ENCODE data around the gene DICER1. TPM values are rescaled to one million over a fixed set of nuclear protein-coding genes. Genes with fewer than 3 reads are reported as not detected.

Gene DICER1
- polyA plus RNA-seq, 1 donor from 2014 or later, result 93.8 TPM

GRCh38 chr14:95199298-95199983 is 42.1 kb upstream of the DICER1 start:
- no peak overlapping the region for H3K9ac ChIP-seq (ENCODE audit: low read length)

GRCh38 chr14:95198320-95198719 is 41.0 kb upstream of the DICER1 start:
- H3K9ac ChIP-seq (ENCODE audit: low read length), result no peak overlapping the region
- TF ChIP-seq POLR2AphosphoS5 (IDR thresholded peaks at IDR 0.05), result no peak
- TF ChIP-seq CTCF (IDR thresholded peaks at IDR 0.05; ENCODE audit: poor library complexity, severe bottlenecking), result no peak
- no peak for TF ChIP-seq REST (IDR thresholded peaks at IDR 0.05; ENCODE audit: borderline replicate concordance)
- TF ChIP-seq TAF1 (IDR thresholded peaks at IDR 0.05; ENCODE audit: low read depth), result no peak
- TF ChIP-seq MXI1 (conservative IDR thresholded peaks at IDR 0.05; ENCODE audit: poor library complexity, severe bottlenecking), result no peak
- no peak for TF ChIP-seq EZH2 (IDR thresholded peaks at IDR 0.05; ENCODE audit: borderline replicate concordance, insufficient read depth, low read length, poor library complexity, severe bottlenecking)
- TF ChIP-seq EP300 (conservative IDR thresholded peaks at IDR 0.05; ENCODE audit: poor library complexity, severe bottlenecking), result no peak
- TF ChIP-seq SMC3 (conservative IDR thresholded peaks at IDR 0.05; ENCODE audit: poor library complexity), result no peak
- TF ChIP-seq RAD21 (conservative IDR thresholded peaks at IDR 0.05), result no peak
- no peaks in the 10 kb centered on the region for H3K36me3 ChIP-seq (ENCODE audit: insufficient read depth, low read length)
- no peak overlapping the region for H2AFZ ChIP-seq (ENCODE audit: low read depth, low read length)
- H3K9me3 ChIP-seq (ENCODE audit: low read length), result no peaks in the 10 kb centered on the region
- no peaks in the 10 kb centered on the region for H3K9me2 ChIP-seq (ENCODE audit: insufficient read depth, low read length)
- no peaks in the 10 kb centered on the region for H4K20me1 ChIP-seq (ENCODE audit: insufficient read depth)
- H3K27ac ChIP-seq (ENCODE audit: low read length), result no peak overlapping the region
- no peak overlapping the region for H3K4me2 ChIP-seq (ENCODE audit: low read length)
- H3K79me2 ChIP-seq (replicated peaks; ENCODE audit: insufficient read depth, low read length), result no peaks in the 10 kb centered on the region
- H3K27me3 ChIP-seq (ENCODE audit: insufficient read depth, low read depth, low read length), result no peaks in the 10 kb centered on the region
- H3F3A ChIP-seq (ENCODE audit: insufficient read depth, low read length, poor library complexity, severe bottlenecking), result no peaks in the 10 kb centered on the region
- H3K4me3 ChIP-seq (ENCODE audit: low read length), result no peak overlapping the region

More at GRCh38 chr14:95199298-95199983, 42.1 kb upstream of the DICER1 start:
- Histone ChIP-seq H3K27me3 (ENCODE audit: insufficient read depth, low read depth, low read length) (no peaks in the 10 kb centered on the region), H3F3A (ENCODE audit: insufficient read depth, low read length, poor library complexity, severe bottlenecking) (no peaks in the 10 kb centered on the region), H3K4me2 (ENCODE audit: low read length) (no peak overlapping the region), H3K27ac (ENCODE audit: low read length) (no peak overlapping the region), H2AFZ (ENCODE audit: low read depth, low read length) (no peak overlapping the region), H3K9me3 (ENCODE audit: low read length) (no peaks in the 10 kb centered on the region), H3K79me2 (replicated peaks; ENCODE audit: insufficient read depth, low read length) (no peaks in the 10 kb centered on the region), H3K36me3 (ENCODE audit: insufficient read depth, low read length) (no peaks in the 10 kb centered on the region), H4K20me1 (ENCODE audit: insufficient read depth) (no peaks in the 10 kb centered on the region), H3K4me3 (ENCODE audit: low read length) (no peak overlapping the region), H3K9me2 (ENCODE audit: insufficient read depth, low read length) (no peaks in the 10 kb centered on the region)
- TF ChIP-seq POLR2AphosphoS5 (IDR thresholded peaks at IDR 0.05), result no peak
- TF ChIP-seq RAD21 (conservative IDR thresholded peaks at IDR 0.05), result no peak
- TF ChIP-seq EZH2 (IDR thresholded peaks at IDR 0.05; ENCODE audit: borderline replicate concordance, insufficient read depth, low read length, poor library complexity, severe bottlenecking), result no peak
- no peak for TF ChIP-seq TAF1 (IDR thresholded peaks at IDR 0.05; ENCODE audit: low read depth)
- TF ChIP-seq MXI1 (conservative IDR thresholded peaks at IDR 0.05; ENCODE audit: poor library complexity, severe bottlenecking), result no peak
- no peak for TF ChIP-seq SMC3 (conservative IDR thresholded peaks at IDR 0.05; ENCODE audit: poor library complexity)
- TF ChIP-seq REST (IDR thresholded peaks at IDR 0.05; ENCODE audit: borderline replicate concordance), result no peak
- TF ChIP-seq EP300 (conservative IDR thresholded peaks at IDR 0.05; ENCODE audit: poor library complexity, severe bottlenecking), result no peak

Data from neural cell (in vitro differentiated cells).